Endometrial microvascular endothelial cells (primary cell): Measurements from ENCODE around the gene KEAP1. TPM values are rescaled to one million over a fixed set of nuclear protein-coding genes. Genes with fewer than 3 reads are reported as not detected.
"Not testable (repeated sequence)": the region's sequence is repeated elsewhere in the genome, so short reads cannot be mapped to it uniquely, and the experiment has no call there.

Experiments
- in situ Hi-C: cut with HindIII; loops from 2 replicates; pipeline ENCODE4 v1.10.0; 2017; ENCODE audit warnings: low sequenced_read_pairs, low pct_unique_long_range_greater_than_20kb; ENCODE audit errors: inconsistent ontology term
- total RNA-seq: library from RNA; depleted of rRNA; stranded (reverse); fragments of >200 nt; gene quantifications from one replicate; pipeline ENCODE4 v1.2.3, GENCODE V29; 2015; ENCODE audit errors: inconsistent ontology term

Gene KEAP1
- total RNA-seq, 1 donor from 2014 or later, result 90.3 TPM

DNA sequence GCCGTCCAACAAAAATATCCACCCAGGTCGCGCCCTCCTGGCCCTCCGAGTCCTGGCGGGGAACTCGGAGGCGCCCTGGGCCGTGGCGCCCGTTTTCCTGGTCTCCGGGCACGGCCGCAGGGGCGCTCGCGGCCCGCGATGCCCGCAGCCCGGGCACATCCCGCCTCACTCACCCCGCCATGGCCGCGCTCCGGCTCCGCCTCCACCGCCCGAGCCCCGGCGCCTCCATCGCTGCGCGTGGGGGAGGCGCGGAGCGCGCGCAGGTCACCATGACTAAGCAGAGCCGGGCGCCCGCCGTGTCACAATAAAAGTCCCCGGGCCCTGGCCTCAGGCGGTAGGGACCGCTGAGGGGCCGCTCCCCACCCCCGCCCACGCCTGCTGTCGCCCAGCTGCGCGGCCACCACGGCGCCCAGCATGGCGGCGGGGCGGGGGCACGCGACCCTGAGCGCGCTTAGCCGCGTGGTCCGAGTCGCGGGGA lies 593 bp downstream of the KEAP1 start:
- in situ Hi-C loops, result no loop called here

DNA sequence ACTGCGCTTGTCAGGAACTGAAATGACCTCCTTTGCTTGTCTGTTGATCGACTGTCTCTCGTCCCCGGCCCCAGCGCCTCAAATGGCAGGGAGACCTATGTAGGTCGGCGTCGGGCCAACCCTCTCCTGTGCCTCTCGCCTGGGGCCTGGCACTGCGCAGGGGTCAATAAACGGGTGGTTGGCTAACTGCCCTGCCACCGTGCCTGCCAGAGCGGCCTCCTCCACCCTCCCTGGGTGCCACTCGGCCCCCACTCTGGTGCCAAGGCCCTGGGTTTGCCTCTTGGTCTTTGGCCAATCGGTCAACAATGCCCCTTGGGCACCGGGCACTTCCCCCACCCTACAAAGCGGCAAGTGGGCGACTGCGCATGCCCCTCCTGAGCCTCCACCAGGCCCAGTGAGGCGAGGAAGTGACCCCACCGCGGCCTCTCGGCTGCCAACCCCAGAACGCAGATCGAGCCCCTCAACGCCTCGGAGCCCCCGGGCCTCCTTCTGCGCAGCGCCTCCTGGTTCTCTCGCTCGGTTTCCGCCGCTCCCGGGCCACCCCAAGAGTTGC lies 1.1 kb downstream of the KEAP1 start:
- in situ Hi-C loops, result no loop called here

DNA sequence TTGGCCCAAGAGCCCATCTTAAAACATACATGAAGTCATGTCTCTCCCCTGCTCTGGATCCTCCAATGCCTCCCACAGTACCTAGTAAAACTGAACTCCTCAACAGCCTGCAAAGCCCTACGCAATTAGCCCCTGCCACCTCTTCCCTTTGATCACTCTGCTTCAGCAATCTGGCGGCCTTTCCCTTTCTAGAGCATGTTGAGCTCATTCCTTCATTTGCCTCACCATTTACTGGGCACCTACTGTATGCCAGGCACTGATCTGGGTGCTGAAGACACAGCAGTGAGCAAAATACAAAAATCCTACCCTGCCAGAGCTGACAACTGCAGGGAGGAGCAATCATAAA lies 2.9 kb downstream of the KEAP1 start:
- in situ Hi-C loops, result no loop called here

DNA sequence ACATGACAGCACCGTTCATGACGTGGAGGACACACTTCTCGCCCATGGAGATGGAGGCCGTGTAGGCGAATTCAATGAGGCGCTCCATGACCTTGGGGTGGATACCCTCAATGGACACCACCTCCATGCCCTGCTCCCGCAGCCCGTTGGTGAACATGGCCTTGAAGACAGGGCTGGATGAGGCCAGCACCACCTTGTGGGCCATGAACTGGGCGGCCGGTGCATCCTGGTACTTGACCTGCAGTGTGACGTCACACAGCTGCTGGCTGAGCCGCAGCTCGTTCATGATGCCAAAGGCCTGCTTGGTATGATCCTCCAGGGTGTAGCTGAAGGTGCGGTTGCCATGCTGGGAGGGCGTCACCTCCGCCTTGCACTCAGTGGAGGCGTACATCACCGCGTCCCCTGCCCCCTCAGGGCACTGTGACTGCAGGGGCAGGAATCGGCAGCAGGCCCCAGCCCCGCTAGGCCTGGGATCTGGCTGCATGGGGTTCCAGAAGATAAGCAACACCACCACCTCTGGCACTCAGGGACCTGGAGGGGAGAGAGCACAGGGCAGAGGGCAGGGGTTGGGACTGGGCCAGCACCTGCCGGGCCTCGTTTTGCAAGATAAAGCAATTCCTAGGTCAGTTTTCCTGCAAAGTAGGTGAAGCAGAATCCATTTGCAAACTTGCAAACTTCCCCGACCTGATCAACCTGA lies 3.5 kb downstream of the KEAP1 start:
- in situ Hi-C loops, result no loop called here

DNA sequence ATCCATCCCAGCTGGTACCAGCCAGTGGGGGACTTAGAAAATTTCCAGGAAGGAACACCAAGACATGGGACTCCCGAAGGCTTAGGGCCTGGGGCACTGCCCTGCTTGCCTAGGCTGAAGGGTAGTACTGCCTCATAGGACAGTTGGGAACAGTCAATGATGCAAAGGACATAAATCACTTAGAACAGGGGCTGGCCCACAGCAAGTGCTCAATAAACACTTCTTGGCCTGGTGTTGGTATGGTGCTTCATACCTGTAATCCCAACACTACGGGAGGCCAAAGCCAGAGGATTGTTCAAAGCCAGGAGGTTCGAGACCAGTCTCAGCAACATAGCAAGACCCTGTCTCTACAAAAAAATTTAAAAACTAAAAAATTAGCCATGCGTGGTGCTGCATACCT lies 5.8 kb downstream of the KEAP1 start:
- in situ Hi-C loops, result no loop called here

DNA sequence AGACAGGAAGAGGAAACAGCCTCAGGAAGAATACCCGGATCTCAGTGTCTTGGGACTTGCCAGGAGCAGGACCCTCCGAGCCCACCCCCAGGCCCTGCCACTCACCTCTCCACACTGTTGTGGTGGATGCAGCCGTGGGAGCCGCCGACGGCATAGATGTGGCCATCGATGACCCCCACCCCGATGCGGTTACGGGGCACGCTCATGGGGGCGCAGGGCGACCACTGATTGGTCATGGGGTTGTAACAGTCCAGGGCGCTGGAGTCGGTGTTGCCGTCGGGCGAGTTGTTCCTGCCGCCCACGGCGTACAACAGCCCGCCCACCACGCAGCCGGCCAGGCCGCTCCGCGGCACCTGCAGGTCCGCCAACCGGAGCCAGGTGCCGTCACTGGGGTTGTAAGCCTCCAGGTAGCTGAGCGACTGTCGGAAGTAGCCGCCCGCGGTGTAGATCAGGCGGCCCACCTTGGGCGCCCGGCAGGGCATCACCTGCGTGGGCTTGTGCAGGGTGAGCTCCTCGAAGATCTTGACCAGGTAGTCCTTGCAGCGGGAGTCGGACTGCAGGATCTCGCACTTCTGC lies 11.6 kb downstream of the KEAP1 start:
- in situ Hi-C loops, result no loop called here

DNA sequence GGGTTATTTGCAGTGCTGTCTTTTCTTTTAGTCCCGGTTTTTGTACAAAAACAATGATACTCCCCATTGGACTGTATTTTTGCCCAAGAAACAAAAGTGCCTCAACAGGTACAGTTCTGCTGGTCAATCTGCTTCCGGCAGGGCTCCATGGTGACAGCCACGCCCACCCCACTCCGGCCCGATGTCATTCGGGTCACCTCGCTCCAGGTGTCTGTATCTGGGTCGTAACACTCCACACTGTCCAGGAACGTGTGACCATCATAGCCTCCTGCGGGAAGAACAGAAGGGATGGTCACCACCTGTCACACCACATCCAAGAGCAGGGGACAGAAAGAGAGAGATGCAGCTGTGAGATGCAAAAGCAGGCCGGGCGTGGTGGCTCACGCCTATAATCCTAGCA lies 16.6 kb downstream of the KEAP1 start:
- in situ Hi-C loops, result no loop called here

DNA sequence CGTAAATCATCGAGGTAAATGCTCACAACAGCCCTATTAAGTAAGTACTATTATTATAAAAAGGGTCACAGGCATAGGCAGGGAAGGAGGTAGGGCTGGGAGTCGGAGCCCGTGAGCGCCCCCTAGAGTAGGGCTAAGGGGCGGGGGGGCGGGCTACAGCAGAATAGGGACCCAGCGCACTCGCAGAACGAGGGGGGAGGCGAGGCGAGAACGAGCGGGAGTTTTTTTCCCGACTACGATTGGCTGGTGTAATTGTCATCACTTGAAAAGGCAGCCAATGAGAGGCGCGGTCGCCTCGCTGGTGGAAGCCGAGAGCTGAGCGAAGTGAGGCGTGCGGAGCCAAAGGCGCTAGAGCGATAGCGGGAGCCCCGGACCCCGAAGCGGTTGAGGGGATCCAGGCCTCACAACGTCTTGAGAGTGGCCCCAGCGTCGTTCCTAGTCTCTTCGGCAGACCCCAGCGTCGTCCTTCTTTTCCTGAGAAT lies 24.2 kb downstream of the KEAP1 start:
- in situ Hi-C loops, result no loop called here

DNA sequence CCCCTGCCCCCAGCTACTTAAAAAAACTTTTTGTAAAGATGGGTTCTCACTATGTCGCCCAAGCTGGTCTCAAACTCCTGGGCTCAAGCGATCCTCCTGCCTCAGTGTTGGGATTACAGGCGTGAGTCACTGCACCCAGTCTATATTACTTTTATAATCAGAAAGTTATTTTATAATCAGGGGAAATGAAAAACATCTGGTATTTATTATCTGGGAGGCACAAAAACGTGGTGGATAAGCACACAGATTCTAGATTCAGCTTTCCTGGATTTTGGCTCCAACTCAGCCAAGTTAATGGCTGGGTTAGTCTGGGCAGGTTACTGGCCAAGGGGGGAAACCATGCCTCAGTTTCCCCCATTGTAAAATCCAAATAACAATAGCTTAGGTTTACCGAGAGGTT lies 24.7 kb downstream of the KEAP1 start:
- in situ Hi-C loops, result no loop called here

DNA sequence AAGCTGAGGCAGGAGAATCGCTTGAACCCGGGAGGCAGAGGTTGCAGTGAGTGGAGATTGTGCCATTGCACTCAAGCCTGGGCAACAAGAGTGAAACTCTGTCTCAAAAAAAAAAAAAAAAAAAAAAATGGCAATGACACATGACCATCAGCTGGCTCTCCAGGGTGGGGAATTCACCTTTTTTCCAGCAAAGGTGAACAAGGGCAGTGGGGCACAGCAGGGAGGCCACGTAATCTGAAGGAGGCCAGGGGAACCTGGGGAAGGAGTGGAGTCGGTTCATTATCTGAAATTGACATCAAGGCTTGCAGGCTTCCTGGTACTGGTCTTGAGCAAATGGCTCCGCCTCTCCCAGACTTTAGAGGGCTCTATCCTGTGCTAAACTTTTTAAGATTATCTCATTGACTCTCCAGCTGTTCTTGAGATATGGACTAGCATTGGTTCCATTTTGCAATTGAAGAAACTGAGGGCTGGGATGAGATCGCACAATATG lies 28.1 kb downstream of the KEAP1 start:
- in situ Hi-C loops, result no loop called here

DNA sequence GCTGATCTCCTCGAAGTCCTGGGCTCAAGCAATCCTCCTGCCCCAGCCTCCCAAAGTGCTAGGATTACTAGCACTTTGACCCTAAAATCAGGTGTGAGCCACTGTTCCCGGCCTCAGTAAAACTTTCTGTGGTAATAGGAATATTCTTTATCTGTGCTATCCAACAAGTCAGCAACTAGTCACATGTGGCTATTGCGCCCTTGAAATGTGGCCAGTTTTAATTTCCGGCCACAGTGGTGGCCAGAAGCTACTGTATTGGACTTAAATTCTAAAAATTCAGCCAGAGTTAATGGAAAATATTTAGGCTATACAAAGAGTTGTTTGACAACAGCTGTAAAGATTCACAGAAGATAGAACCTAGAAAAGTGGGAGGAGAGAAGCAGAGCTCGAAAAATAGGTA lies 30.0 kb downstream of the KEAP1 start:
- in situ Hi-C loops, result no loop called here

DNA sequence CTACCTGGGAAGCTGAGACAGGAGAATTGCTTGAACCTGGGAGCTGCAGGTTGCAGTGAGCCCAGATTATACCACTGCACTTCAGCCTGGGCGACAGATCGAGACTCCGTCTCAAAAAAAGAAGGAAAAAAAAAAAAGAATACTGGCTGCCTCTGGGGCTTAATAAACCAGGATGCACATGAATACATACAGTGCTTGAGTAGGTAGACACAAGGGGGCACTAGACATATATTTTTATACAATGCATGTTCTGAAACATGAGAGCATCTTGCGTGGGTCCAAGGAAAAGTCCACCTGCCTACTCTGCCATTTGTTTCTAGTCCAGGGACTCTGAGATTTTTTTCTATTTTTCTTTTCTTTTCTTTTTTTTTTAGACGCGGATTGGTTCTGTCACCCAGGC lies 31.2 kb downstream of the KEAP1 start:
- in situ Hi-C loops, result no loop called here

DNA sequence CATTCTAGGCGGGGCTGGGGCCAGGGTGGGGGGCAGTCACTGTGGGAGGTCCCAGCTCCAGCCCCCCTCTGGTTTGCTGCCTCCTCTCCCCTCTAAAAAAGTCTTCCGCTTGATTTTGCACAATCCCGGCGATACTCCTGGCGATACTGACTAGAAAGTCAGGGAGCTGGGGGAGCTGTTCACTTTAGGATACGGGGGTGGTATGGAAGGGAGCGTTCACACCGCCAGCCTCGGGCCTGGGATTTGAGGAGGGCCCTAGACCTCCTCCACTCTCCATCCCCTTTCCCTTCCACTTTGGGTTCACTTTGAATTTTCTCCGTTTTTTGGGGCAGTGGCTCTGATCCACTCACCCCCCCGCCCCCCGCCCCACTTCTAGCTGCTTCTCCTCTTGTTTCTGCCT lies 35.0 kb downstream of the KEAP1 start:
- in situ Hi-C loops, result no loop called here

DNA sequence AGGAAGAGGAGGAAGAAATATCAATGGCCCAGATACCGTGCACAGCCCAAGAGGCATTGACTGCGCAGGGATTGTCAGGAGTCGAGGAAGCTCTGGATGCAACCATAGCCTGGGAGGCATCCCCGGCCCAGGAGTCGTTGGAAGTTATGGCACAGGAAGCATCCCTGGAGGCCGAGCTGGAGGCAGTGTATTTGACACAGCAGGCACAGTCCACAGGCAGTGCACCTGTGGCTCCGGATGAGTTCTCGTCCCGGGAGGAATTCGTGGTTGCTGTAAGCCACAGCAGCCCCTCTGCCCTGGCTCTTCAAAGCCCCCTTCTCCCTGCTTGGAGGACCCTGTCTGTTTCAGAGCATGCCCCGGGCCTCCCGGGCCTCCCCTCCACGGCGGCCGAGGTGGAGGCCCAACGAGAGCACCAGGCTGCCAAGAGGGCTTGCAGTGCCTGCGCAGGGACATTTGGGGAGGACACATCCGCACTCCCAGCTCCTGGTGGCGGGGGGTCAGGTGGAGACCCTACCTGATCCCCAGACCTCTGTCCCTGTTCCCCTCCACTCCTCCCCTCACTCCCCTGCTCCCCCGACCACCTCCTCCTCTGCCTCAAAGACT lies 36.0 kb downstream of the KEAP1 start:
- in situ Hi-C loops, result no loop called here

DNA sequence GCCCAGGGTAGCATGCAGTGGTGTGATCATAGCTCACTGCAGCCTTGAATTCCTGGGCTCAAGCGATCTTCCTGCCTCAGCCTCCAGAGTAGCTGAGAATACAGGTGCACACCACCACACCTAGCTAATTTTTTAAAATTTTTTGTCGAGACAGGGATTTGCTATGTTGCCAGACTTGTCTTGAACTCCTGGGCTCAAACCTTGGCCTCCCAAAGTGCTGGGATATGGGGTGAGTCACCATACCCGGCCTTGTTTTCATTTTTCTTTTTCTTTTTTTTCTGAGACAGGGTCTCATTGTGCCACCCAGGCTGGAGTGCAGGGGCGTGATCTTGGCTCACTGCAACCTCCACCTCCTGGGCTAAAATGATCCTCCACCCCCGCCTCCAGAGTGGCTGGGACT lies 38.7 kb downstream of the KEAP1 start:
- in situ Hi-C loops, result no loop called here

DNA sequence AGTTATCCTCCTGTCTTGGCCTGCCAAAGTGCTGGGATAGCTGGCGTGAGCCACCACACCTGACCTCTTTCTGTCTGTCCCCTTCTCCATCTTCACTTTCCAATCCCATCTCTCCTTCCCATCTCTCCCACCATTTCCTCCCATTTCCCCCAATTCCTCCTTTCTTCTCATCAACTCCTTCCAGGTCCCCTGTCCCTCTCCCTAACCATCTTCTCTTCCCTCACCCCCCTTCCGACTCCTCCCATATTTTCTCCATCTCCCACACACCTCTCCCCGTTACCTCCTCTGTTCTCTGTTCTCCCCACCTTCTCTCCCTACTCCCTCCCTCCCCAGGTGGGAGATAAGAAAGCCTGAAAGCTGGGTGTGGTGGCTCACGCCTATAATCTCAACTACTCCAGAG lies 40.6 kb downstream of the KEAP1 start:
- in situ Hi-C loops, result no loop called here

DNA sequence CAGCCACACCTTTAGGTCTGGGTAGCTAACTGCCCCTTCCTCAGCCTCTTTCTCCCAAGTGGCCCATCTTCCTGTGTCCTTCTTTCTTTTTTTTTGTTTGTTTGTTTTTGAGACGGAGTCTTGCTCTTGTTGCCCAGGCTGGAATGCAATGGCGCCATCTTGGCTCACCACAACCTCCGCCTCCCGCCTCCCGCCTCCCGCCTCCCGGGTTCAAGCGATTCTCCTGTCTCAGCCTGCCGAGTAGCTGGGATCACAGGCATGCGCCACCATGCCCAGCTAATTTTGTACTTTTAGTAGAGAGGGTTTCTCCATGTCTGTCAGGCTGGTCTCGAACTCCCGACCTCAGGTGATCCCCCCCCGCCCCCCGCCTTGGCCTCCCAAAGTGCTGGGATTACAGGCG lies 41.1 kb downstream of the KEAP1 start:
- in situ Hi-C loops, result not testable (repeated sequence)

DNA sequence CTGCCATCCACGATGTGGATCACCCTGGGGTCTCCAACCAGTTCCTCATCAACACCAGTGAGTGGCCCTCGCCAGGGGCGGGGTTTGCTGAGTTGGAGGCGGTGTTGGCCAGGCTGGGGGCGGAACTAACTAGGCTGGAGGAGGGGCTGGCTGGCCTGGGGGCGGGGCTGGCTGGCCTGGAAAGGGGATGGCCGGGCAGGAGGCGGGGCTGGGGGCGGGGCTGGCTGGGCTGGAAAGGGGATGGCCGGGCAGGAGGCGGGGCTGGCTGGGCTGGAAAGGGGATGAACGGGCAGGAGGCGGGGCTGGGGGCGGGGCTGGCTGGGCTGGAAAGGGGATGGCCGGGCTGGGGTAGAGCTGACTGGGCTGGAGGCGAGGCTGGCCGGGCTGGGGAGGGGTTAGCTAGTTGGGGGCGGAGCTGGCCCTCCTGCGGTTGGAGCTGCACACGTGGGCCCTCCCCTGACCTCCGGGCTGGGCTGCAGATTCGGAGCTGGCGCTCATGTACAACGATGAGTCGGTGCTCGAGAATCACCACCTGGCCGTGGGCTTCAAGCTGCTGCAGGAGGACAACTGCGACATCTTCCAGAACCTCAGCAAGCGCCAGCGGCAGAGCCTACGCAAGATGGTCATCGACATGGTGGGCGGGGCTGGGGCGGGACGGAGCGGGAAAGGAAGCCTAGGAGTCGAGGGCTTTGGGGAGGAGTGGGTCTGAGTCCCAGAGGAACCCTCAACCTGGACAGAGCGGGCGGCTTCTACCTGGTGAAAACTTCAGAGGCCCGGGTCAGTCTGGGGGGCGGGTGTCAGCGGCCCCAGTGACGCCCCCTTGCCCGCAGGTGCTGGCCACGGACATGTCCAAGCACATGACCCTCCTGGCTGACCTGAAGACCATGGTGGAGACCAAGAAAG lies 41.9 kb downstream of the KEAP1 start:
- in situ Hi-C loops, result no loop called here

DNA sequence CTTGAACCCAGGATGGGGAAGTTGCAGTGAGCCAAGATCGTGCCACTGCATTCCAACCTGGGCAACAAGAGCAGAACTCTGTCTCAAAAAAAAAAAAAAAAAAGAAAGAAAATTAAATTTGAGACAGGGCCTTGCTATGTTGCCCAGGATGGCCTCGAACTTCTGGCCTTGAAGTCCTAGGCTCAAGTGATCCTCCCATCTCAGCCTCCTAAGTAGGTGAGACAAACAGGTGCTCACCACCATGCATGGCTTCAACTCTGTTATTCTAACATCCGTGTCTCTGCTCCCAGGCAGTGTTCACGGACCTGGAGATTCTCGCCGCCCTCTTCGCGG lies 42.5 kb downstream of the KEAP1 start:
- in situ Hi-C loops, result no loop called here
